ENCODE results near the gene WDR90.
"Not testable (repeated sequence)": the region's sequence is repeated elsewhere in the genome, so short reads cannot be mapped to it uniquely, and the experiment has no call there.

Gene WDR90

DNA sequence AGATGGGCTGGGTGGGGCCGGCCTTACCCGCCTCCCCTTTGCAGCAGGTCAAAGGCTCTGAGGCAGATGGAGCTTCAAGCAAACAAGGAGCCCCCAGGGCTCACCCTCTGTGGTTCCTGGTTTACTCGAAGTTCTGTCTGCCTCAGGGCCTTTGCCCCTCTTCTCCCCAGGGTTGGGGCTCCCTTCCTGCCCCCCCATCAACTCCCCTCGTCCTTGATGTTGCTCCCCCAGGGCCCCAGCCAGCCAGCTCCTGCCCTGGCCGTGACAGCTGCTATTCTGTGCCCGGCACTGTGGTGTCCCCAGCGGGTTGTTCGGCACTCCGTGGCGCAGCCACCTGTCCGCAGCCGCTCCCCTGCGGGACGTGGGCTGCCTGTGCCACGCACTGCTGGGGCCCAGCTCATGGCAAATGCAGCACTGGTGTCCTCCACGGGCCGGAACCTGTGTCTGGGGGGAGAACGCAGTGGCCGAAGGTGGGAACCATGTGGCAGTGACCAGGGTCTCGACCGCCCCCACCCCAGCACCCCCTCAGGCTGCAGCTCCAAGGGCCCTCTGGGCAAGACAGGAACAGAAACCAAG is 61.4 kb downstream of the WDR90 start:
- DNase-seq: no peak

DNA sequence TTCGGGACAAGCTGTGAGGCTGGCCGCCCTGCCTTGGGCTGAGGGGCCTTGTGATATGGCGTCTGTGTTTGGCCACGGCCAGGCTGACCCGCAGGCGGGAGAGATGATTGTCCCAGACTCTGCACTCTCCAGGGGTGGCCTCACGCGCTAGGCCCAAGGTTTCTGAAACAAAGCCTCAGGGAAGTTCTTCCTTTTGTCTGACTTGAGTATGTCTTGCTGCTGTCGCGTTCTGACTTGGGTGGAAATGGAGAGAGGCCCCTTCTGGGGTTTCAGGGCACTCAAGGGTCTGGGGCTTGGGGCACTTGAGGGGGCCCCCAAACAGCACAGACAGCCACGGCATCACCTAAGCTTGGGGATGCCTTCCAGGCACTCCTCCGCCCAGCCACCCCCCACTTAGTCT is 61.9 kb downstream of the WDR90 start:
- DNase-seq: no peak

DNA sequence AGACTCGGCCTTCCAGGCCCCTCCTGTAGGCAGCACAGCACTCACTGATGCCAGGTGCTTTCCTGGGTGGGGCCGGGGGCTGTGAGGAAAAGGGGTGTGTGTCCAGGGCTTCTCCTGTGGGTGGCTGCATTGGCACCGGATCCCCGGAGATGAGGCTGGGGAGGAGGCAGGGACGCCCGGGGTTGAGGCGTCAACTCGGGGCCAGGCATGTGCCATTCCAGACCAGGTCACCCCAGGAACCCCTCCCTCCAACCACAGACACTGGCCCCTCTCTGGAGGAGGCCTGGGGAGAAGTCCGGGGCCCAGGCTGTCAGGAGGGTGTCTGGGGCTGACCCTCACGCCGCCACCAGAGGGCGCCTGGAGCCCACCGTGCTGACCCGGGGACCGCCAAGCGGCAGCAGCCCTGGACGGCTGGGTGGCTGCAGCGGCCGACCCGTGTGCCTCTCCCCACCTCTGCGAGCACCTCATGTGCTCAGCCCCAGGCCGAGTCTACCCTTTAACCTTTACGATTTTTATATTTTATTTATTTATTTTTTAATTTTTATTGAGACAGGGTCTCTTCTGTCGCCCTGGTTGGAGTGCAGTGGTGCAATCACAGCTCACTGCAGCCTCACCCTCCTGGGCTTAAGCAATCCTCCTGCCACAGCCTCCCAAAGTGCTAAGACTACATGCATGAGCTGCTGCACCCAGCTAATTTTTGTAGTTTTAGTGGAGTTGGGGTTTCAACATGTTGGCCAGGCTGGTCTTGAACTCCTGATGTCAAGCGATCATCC is 62.6 kb downstream of the WDR90 start:
- DNase-seq: peak; percentile 87

DNA sequence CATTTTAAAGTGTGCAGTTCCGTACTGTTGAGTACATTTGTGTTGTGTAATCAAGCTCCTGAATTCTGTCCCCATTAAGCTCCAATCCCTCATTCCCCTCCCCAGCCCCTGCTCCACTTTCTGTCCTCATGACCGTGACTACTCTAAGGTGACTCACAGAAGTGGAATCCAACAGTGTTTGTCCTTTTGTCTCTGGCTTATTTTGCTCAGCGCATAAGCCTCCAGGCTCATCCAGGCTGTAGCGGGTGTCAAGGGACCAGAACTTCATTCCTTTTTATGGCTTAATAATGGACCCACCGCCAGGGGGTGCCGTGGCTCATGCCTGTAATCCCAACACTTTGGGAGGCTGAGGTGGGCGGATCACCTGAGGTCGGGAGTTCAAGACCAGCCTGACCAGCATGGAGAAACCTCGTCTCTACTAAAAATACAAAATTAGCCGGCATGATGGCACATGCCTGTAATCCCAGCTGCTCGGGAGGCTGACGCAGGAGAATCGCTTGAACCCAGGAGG is 63.6 kb downstream of the WDR90 start:
- not testable (repeated sequence) for DNase-seq

DNA sequence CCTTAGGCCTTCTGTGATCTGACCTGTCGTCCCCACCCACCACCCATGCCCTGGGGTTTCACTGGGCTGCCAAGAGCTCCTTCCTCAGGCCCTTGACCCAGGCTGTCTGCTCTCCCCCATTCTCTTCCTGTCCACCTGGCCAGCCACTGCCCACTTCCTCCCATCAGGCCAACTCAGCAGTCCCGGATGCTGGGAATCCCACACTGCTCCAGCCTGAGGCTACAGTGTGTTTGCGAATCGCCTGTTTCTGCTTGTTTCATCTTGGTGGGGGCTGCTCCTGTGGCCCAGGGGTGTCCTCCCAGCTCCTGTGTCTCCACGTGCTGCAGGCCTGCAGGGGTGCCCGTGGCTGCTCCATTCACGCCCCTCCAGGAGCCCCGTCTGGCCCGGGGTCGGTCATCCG is 64.9 kb downstream of the WDR90 start:
- no peak for DNase-seq

DNA sequence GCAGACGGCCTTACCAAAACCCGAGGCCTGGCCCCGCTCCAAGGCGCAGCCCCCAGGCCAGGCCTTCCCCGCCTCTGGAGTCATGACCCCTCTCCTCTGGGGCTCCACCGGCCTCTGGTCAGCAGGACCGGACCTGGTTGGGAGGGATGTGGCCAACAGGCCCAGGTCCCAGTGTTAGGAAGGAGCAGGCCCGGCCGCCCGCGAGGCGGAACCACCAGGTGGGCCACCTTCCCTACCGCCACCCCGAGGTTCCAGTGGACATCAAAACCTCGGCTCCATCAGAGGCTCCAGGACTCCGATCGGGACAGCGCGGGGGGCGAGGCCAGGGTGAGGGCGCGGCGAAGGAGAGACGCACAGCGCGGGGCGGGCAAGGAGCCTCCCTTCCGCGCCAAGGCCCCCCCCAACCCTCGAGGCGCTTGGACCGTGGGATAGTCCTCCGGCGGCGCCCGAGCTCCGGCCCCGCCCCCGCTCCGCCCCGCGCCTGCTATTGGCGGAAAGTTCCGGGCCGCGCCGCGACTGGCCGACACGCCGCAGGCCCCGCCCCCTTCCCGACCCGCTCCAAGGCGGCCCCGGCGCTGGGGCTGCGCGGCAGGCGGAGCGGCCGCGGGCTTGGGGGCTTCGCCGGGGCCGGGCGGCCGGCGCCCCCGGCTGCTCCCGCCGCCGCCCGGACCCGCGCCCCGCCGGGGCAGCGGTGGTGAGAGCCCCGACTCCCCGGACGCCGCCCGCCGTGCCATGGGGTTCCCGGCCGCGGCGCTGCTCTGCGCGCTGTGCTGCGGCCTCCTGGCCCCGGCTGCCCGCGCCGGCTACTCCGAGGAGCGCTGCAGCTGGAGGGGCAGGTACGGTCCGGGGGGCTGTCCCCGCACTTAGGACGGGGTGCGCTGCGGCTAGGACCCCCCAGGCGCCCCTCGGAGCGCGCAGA is 65.7 kb downstream of the WDR90 start, which contains the start of gene METRN:
Gene METRN (plus strand): TSS at position 561 of the 919 bp plus-strand sequence. CDS start 172 bp downstream, at position 733.
- DNase-seq: peak; percentile 95

DNA sequence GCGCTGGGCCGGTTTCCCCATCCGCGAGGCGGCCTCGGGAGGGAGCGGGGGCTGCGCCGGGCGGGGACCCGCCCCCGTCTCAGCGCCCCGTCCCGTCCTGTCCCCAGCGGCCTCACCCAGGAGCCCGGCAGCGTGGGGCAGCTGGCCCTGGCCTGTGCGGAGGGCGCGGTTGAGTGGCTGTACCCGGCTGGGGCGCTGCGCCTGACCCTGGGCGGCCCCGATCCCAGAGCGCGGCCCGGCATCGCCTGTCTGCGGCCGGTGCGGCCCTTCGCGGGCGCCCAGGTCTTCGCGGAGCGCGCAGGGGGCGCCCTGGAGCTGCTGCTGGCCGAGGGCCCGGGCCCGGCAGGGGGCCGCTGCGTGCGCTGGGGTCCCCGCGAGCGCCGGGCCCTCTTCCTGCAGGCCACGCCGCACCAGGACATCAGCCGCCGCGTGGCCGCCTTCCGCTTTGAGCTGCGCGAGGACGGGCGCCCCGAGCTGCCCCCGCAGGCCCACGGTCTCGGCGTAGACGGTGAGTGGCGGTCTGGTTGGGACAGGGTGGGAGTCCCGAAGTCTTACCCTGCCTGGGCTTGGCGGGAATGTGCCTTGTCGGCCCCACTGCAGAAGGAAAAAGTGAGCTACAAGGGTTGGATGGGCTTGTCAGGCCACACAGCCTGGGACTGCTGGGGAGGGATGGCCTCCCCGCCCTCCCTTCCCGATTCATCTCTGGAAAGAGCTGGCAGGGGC is 66.5 kb downstream of the WDR90 start:
- DNase-seq: no peak

DNA sequence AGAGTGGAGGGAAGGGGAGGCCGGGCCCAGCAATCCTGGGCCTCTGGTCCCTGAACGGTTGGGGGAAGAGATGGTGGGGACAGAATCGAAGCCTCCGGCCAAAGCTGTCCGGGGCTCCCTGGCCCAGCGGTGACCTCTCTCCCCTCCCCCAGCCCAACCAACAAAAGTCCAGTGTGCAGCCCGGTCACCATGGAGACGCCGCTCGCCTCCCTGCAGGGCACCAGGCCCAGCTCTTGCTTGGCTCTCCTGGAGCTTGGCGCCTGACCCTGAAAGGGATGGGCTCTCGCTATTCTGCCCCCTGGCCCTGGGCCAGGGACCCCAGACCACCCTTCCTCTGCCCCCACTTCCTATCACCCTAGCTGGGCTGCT is 67.0 kb downstream of the WDR90 start:
- no peak for DNase-seq

DNA sequence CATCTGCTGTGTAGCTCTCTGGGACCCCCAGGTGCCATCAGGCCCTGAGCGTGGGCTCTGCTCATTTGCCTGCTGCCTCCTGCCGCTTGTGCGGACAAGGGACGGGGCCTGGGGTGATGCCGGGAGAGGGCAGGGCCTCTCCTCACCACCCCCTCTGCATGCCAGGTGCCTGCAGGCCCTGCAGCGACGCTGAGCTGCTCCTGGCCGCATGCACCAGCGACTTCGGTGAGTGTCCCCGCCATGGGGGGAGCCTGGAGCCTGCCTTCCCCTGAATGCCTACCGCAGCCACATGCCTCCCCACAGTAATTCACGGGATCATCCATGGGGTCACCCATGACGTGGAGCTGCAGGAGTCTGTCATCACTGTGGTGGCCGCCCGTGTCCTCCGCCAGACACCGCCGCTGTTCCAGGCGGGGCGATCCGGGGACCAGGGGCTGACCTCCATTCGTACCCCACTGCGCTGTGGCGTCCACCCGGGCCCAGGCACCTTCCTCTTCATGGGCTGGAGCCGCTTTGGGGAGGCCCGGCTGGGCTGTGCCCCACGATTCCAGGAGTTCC is 67.7 kb downstream of the WDR90 start:
- no peak for DNase-seq
